Measurements from ENCODE around the gene SPATA31D3.
"Not testable (repeated sequence)": the region's sequence is repeated elsewhere in the genome, so short reads cannot be mapped to it uniquely, and the experiment has no call there.

The SPATA31D3 gene

DNA sequence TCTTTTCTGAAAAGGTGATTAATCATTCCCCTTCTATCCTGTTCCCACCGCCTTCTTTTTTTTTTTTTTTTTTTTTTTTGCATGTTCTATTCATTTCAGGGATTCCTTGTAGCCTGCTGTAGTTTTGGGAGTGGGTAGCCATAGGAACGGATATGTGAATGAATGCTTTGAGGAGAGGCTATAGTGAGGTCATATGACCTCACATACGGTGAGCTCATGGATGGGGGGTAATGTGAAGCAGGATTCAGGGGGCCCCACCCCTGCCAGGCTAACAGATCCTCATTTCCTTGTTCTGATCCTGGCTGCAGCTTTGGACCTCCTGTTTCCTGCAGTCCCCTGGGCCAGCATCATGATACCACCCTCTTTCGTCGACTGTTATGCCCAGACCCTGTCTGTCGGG lies 13.2 kb upstream of the SPATA31D3 start:
- H3K36me3 ChIP-seq (ENCODE audit: control insufficient read depth, low read depth, low read length); H3K9me3 ChIP-seq (ENCODE audit: control insufficient read depth, low read depth, low read length); H3K27ac ChIP-seq (ENCODE audit: low read length); H3K27me3 ChIP-seq (ENCODE audit: control insufficient read depth, insufficient read depth, low read length); H3K9ac ChIP-seq (ENCODE audit: low read length); H3K4me3 ChIP-seq (ENCODE audit: low read length); H3K4me1 ChIP-seq (ENCODE audit: control insufficient read depth, low read depth, low read length): not testable (repeated sequence)

DNA sequence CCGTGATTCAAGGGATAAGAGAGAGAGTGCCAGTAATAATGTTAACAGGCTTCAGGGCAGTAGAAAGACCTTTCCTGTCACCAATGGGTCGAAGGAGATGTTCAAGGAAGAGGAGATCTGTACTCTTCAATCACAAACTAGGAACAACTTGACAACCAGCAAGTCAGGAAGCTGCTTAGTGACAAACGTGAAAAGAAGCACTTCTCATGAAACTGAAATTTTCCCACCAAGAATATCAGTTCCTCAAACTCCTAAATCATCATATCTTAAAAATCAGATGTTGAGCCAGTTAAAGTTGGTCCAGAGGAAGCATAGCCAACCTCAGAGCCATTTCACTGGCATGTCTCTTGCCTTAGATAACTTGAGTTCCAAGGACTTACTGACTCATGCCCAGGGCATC lies 9.8 kb upstream of the SPATA31D3 start:
- not testable (repeated sequence) for H3K27ac ChIP-seq (ENCODE audit: low read length); H3K27me3 ChIP-seq (ENCODE audit: control insufficient read depth, insufficient read depth, low read length); H3K36me3 ChIP-seq (ENCODE audit: control insufficient read depth, low read depth, low read length); H3K4me3 ChIP-seq (ENCODE audit: low read length); H3K9me3 ChIP-seq (ENCODE audit: control insufficient read depth, low read depth, low read length); H3K9ac ChIP-seq (ENCODE audit: low read length); H3K4me1 ChIP-seq (ENCODE audit: control insufficient read depth, low read depth, low read length)

DNA sequence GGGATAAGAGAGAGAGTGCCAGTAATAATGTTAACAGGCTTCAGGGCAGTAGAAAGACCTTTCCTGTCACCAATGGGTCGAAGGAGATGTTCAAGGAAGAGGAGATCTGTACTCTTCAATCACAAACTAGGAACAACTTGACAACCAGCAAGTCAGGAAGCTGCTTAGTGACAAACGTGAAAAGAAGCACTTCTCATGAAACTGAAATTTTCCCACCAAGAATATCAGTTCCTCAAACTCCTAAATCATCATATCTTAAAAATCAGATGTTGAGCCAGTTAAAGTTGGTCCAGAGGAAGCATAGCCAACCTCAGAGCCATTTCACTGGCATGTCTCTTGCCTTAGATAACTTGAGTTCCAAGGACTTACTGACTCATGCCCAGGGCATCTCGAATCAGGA lies 5.3 kb downstream of the SPATA31D3 start:
- H3K27me3 ChIP-seq (ENCODE audit: control insufficient read depth, insufficient read depth, low read length); H3K27ac ChIP-seq (ENCODE audit: low read length); H3K9me3 ChIP-seq (ENCODE audit: control insufficient read depth, low read depth, low read length); H3K9ac ChIP-seq (ENCODE audit: low read length); H3K36me3 ChIP-seq (ENCODE audit: control insufficient read depth, low read depth, low read length); H3K4me1 ChIP-seq (ENCODE audit: control insufficient read depth, low read depth, low read length); H3K4me3 ChIP-seq (ENCODE audit: low read length): not testable (repeated sequence)

DNA sequence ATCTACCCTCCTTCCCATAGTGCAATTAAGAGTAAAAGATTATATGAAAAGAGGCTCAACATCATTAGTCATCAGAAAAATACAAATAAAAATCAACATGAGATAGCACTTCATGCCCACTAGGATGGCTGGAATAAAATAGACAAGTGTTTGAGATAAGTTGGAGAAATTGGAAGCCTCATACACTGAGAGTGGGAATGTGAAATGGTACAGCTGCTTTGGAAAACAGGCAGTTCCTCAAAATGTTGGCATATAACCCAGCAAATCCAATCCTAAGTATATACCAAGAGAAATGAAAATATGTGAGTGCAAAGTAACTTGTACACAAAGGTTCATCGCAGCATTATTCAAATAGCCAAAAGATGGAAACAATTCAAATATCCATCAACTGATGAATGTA lies 9.8 kb downstream of the SPATA31D3 start:
- no peaks in the 10 kb centered on the region for H3K27me3 ChIP-seq (ENCODE audit: control insufficient read depth, insufficient read depth, low read length)
- no peak overlapping the region for H3K9ac ChIP-seq (ENCODE audit: low read length)
- no peak overlapping the region for H3K27ac ChIP-seq (ENCODE audit: low read length)
- no peak overlapping the region for H3K4me3 ChIP-seq (ENCODE audit: low read length)
- no peaks in the 10 kb centered on the region for H3K4me1 ChIP-seq (ENCODE audit: control insufficient read depth, low read depth, low read length)
- H3K36me3 ChIP-seq (ENCODE audit: control insufficient read depth, low read depth, low read length): no peaks in the 10 kb centered on the region
- H3K9me3 ChIP-seq (ENCODE audit: control insufficient read depth, low read depth, low read length): peaks cover 14% of the 10 kb centered on the region

DNA sequence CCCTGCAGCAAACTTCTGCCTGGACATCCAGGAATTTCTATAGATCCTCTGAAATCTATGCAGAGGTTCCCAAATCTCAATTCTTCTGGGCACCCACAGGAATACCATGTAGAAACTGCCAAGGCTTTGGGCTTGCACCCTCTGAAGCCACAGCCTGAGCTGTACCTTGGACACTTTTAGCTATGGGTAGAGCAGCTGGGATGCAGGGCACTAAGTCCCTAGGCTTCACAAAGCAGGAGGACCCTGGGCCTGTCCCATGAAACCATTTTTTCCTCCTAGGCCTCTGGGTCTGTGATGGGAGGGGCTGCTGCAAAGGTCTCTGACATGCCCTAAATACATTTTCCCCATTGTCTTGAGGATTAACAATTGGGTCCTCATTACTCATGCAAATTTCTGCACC lies 12.3 kb downstream of the SPATA31D3 start:
- H3K27me3 ChIP-seq (ENCODE audit: control insufficient read depth, insufficient read depth, low read length): no peaks in the 10 kb centered on the region
- no peaks in the 10 kb centered on the region for H3K36me3 ChIP-seq (ENCODE audit: control insufficient read depth, low read depth, low read length)
- no peak overlapping the region for H3K27ac ChIP-seq (ENCODE audit: low read length)
- H3K9ac ChIP-seq (ENCODE audit: low read length): no peak overlapping the region
- peaks cover 14% of the 10 kb centered on the region for H3K9me3 ChIP-seq (ENCODE audit: control insufficient read depth, low read depth, low read length)
- no peak overlapping the region for H3K4me3 ChIP-seq (ENCODE audit: low read length)
- no peaks in the 10 kb centered on the region for H3K4me1 ChIP-seq (ENCODE audit: control insufficient read depth, low read depth, low read length)

DNA sequence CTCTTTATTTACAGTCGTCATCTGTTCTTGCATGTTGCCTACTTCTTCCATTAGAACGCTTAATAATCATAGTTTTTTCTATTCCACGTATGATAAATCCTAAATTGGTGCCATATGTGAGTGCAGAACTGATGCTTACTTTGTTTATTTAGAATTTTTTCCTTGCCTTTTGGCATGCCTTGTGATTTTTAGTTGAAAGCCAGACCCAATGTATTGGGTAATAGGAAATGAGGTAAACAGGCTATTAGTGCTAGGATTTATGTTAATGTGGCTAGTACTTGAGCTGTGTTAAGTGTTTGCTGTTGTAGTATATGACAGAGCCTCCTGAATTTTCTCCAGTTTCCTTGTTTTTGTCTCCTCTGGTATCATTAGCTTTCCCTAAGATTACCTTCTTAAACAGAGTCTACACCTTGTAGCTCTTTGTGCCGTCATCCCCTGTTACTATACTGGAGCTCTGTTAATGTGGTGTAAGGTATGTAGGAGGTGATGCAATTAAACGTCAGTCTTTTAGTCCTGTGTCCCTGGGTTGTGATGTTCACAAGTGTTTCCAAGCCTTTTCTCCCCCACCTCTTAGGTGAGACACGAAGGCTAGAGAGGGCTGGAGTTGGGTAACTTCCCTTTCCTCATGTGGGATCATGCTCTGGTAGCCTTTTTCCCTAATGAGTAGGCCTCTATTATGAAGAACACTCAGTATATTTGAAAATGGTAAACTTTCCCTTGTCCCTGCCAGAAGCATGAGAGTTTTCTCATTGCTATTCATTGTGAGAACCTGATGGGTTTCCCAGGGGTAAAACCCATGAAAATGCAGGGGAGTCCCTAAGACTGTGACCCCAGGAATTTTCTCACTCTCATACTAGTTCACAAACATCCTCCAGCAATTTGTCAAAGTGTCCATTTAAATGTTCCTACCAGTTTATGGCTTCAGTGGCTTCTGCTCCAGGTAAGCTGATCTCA lies 21.2 kb downstream of the SPATA31D3 start:
- no peak overlapping the region for H3K27ac ChIP-seq (ENCODE audit: low read length)
- no peak overlapping the region for H3K4me3 ChIP-seq (ENCODE audit: low read length)
- no peaks in the 10 kb centered on the region for H3K4me1 ChIP-seq (ENCODE audit: control insufficient read depth, low read depth, low read length)
- no peak overlapping the region for H3K9ac ChIP-seq (ENCODE audit: low read length)
- no peaks in the 10 kb centered on the region for H3K27me3 ChIP-seq (ENCODE audit: control insufficient read depth, insufficient read depth, low read length)
- H3K9me3 ChIP-seq (ENCODE audit: control insufficient read depth, low read depth, low read length): peaks cover 5% of the 10 kb centered on the region
- H3K36me3 ChIP-seq (ENCODE audit: control insufficient read depth, low read depth, low read length): no peaks in the 10 kb centered on the region

DNA sequence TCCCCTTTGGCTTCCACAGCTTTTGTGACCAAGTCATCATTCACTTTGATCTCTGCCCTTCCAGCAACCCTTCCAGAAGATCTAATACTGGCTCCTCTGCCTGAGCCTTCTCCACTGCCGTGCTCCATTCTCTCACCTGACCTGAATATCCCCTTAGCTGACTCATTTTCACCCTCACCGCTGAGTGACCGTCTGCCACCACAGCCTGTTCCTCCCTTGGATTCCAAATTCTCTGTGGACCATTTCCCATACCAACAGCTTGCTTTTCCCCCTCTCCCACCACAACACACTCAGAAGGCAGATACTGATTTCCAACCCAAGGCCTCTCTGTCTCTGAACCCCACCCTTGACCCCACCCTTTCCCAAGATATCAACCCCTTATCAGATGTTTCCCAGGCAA lies 24.7 kb downstream of the SPATA31D3 start:
- H3K4me3 ChIP-seq (ENCODE audit: low read length): no peak overlapping the region
- H3K27me3 ChIP-seq (ENCODE audit: control insufficient read depth, insufficient read depth, low read length): no peaks in the 10 kb centered on the region
- H3K9me3 ChIP-seq (ENCODE audit: control insufficient read depth, low read depth, low read length): peaks cover 5% of the 10 kb centered on the region
- H3K27ac ChIP-seq (ENCODE audit: low read length): no peak overlapping the region
- H3K36me3 ChIP-seq (ENCODE audit: control insufficient read depth, low read depth, low read length): no peaks in the 10 kb centered on the region
- H3K4me1 ChIP-seq (ENCODE audit: control insufficient read depth, low read depth, low read length): no peaks in the 10 kb centered on the region
- no peak overlapping the region for H3K9ac ChIP-seq (ENCODE audit: low read length)

DNA sequence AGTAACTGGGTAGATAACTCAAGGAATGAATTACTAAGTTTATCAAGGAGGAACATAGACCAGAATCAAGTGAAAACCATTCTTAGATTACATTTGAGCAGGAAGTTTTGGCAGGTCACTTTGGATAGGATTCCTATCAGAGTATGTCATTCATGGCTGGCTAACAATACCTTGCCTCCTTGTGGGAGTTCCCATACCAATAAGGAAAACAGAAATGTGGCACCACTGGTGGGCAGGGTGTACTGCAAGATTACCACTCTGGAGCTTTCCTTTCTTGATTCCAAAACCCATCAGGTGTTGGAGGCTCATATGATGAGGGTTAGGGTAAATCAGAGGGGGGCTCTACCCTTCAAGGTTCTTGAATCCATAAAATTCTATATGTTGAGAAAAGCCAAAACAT lies 26.7 kb downstream of the SPATA31D3 start:
- Histone ChIP-seq H3K27me3 (ENCODE audit: control insufficient read depth, insufficient read depth, low read length) (no peaks in the 10 kb centered on the region), H3K9me3 (ENCODE audit: control insufficient read depth, low read depth, low read length) (peaks cover 5% of the 10 kb centered on the region), H3K4me1 (ENCODE audit: control insufficient read depth, low read depth, low read length) (no peaks in the 10 kb centered on the region), H3K27ac (ENCODE audit: low read length) (no peak overlapping the region), H3K36me3 (ENCODE audit: control insufficient read depth, low read depth, low read length) (no peaks in the 10 kb centered on the region), H3K9ac (ENCODE audit: low read length) (no peak overlapping the region), H3K4me3 (ENCODE audit: low read length) (no peak overlapping the region)

DNA sequence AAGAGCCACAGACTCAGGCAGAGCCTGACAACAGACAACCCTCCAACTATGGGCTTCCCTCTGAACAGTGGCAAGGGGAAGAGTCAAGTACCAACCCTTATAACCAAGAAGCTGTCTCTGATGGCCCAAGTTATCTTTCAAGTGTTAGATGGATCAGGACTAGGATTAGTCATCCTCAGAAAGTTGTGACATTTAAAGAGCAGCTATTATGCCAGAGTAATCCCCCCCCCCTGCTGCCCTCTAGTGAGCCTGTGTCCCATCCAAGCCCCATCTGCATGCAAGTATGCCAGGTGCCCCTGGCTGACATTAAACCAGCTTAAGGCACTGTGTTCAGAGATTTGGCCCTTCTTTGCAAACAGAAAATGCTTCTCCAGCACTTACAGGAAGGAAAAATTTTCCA lies 28.4 kb downstream of the SPATA31D3 start:
- Histone ChIP-seq H3K4me3 (ENCODE audit: low read length) (no peak overlapping the region), H3K36me3 (ENCODE audit: control insufficient read depth, low read depth, low read length) (no peaks in the 10 kb centered on the region), H3K9ac (ENCODE audit: low read length) (no peak overlapping the region), H3K27me3 (ENCODE audit: control insufficient read depth, insufficient read depth, low read length) (no peaks in the 10 kb centered on the region), H3K9me3 (ENCODE audit: control insufficient read depth, low read depth, low read length) (peaks cover 5% of the 10 kb centered on the region), H3K27ac (ENCODE audit: low read length) (no peak overlapping the region), H3K4me1 (ENCODE audit: control insufficient read depth, low read depth, low read length) (no peaks in the 10 kb centered on the region)

DNA sequence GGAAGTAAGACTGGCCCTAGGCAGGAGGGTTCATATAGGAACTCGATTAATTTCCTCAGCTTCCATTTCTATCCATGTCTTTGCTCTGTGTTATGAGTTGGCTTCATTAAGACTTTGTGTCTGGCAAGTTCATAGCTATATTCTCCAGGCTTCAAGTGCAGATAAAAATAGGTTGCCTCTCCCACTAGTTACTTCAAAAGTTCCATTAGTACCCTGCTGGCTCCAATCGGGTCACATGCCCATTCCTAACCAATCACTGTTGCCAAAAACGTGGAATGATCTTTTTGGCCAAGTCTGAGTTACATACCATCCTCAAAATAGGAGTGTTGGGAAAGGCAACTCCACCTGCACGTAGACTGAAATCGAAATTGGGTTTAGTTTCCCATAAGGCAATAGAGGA lies 31.5 kb downstream of the SPATA31D3 start:
- no peaks in the 10 kb centered on the region for H3K9me3 ChIP-seq (ENCODE audit: control insufficient read depth, low read depth, low read length)
- H3K9ac ChIP-seq (ENCODE audit: low read length): no peak overlapping the region
- H3K27ac ChIP-seq (ENCODE audit: low read length): no peak overlapping the region
- no peaks in the 10 kb centered on the region for H3K27me3 ChIP-seq (ENCODE audit: control insufficient read depth, insufficient read depth, low read length)
- H3K4me1 ChIP-seq (ENCODE audit: control insufficient read depth, low read depth, low read length): no peaks in the 10 kb centered on the region
- H3K4me3 ChIP-seq (ENCODE audit: low read length): no peak overlapping the region
- H3K36me3 ChIP-seq (ENCODE audit: control insufficient read depth, low read depth, low read length): no peaks in the 10 kb centered on the region

DNA sequence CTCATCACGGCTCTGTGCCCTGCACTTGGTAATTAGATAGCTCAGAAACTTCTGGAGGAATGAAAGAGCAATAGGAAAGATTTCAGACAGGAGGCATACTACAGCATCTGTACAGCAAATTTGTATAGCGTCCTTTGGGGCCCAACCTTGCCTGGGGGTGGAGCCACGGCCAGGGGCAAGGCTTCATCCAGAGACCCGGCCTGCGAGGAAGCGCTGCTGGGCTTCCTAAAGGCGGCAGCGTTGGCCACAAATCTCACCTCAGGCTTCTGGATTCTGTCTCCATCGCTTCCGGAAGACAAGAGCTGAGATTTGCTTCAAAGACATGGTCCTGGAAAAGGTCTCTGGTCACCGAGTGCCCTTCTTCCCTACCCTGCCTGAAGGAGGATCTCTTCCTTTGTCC lies 33.1 kb downstream of the SPATA31D3 start:
- Histone ChIP-seq H3K36me3 (ENCODE audit: control insufficient read depth, low read depth, low read length) (no peaks in the 10 kb centered on the region), H3K9me3 (ENCODE audit: control insufficient read depth, low read depth, low read length) (no peaks in the 10 kb centered on the region), H3K27ac (ENCODE audit: low read length) (no peak overlapping the region), H3K27me3 (ENCODE audit: control insufficient read depth, insufficient read depth, low read length) (no peaks in the 10 kb centered on the region), H3K4me1 (ENCODE audit: control insufficient read depth, low read depth, low read length) (no peaks in the 10 kb centered on the region), H3K4me3 (ENCODE audit: low read length) (no peak overlapping the region), H3K9ac (ENCODE audit: low read length) (no peak overlapping the region)

DNA sequence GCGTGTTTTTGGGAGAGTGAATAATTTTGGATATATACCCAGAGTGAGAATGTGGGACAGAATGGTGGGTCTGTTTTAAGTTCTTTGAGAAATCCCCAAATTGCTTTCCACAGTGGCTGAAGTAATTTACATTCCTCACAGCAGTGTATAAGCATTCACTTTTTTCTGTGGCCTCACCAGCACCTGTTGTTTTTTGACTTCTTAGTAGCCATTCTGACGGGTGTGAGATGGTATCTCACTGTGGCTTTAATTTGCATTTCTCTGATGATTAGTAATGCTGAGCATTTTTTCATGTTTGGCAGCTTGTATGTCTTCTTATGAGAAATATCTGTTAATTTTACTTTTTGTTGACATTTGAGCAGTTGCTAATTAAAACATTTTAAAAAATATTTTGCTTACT lies 35.9 kb downstream of the SPATA31D3 start:
- no peaks in the 10 kb centered on the region for H3K27me3 ChIP-seq (ENCODE audit: control insufficient read depth, insufficient read depth, low read length)
- no peaks in the 10 kb centered on the region for H3K9me3 ChIP-seq (ENCODE audit: control insufficient read depth, low read depth, low read length)
- no peaks in the 10 kb centered on the region for H3K4me1 ChIP-seq (ENCODE audit: control insufficient read depth, low read depth, low read length)
- no peak overlapping the region for H3K27ac ChIP-seq (ENCODE audit: low read length)
- H3K4me3 ChIP-seq (ENCODE audit: low read length): no peak overlapping the region
- H3K36me3 ChIP-seq (ENCODE audit: control insufficient read depth, low read depth, low read length): no peaks in the 10 kb centered on the region
- H3K9ac ChIP-seq (ENCODE audit: low read length): no peak overlapping the region
